ENCODE measurements around the gene MAN1A1. TPM values are rescaled to one million over a fixed set of nuclear protein-coding genes. Genes with fewer than 3 reads are reported as not detected.

The MAN1A1 gene
- total RNA-seq, 1 experiment from 2014 or later, result 6.8 TPM

- H3K9me3 Mint-ChIP-seq, result no peaks in the 10 kb centered on the region
- H3K4me1 Mint-ChIP-seq, result no peaks in the 10 kb centered on the region
- no peaks in the 10 kb centered on the region for H3K36me3 Mint-ChIP-seq
- TF ChIP-seq AR (CRISPR knock-in tag; IDR thresholded peaks at IDR 0.05) (no peak), IRF2 (CRISPR knock-in tag; IDR thresholded peaks at IDR 0.05; ENCODE audit: borderline replicate concordance, low read depth) (no peak), HMGA2 (CRISPR knock-in tag; IDR thresholded peaks at IDR 0.05) (no peak), AFF4 (CRISPR knock-in tag; IDR thresholded peaks at IDR 0.05; ENCODE audit: borderline replicate concordance) (no peak), FOXK1 (CRISPR knock-in tag; IDR thresholded peaks at IDR 0.05) (no peak), E2F1 (CRISPR knock-in tag; IDR thresholded peaks at IDR 0.05) (no peak), ATF3 (CRISPR knock-in tag; conservative IDR thresholded peaks at IDR 0.05) (no peak)
- ChIA-PET CTCF (no interaction called here), POLR2A (no interaction called here)
- no peaks in the 10 kb centered on the region for H3K27me3 Mint-ChIP-seq (ENCODE audit: low read depth)
- no peak for ATAC-seq
- H3K4me3 Mint-ChIP-seq, result no peak overlapping the region
- H3K27ac Mint-ChIP-seq, result no peak overlapping the region; the same call in 1 of the 2 replicates
- no peak for DNase-seq (ENCODE audit: low spot score)
Measured at GRCh38 chr6:119205911-119206618, 143.5 kb downstream of the MAN1A1 start.

GRCh38 chr6:119204719-119205118 lies 144.8 kb downstream of the MAN1A1 start:
- ChIA-PET CTCF (no interaction called here), POLR2A (no interaction called here)
- TF ChIP-seq, protein P1, sequence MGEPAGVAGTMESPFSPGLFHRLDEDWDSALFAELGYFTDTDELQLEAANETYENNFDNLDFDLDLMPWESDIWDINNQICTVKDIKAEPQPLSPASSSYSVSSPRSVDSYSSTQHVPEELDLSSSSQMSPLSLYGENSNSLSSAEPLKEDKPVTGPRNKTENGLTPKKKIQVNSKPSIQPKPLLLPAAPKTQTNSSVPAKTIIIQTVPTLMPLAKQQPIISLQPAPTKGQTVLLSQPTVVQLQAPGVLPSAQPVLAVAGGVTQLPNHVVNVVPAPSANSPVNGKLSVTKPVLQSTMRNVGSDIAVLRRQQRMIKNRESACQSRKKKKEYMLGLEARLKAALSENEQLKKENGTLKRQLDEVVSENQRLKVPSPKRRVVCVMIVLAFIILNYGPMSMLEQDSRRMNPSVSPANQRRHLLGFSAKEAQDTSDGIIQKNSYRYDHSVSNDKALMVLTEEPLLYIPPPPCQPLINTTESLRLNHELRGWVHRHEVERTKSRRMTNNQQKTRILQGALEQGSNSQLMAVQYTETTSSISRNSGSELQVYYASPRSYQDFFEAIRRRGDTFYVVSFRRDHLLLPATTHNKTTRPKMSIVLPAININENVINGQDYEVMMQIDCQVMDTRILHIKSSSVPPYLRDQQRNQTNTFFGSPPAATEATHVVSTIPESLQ (CRISPR knock-in tag; IDR thresholded peaks at IDR 0.05), result no peak
- no peak for DNase-seq (ENCODE audit: low spot score)
- H3K27ac Mint-ChIP-seq, result no peak overlapping the region
- ATAC-seq, result no peak
- H3K4me1 Mint-ChIP-seq, result no peaks in the 10 kb centered on the region
- H3K27me3 Mint-ChIP-seq (ENCODE audit: low read depth), result no peaks in the 10 kb centered on the region
- H3K36me3 Mint-ChIP-seq, result no peaks in the 10 kb centered on the region
- H3K4me3 Mint-ChIP-seq, result no peak overlapping the region
- H3K9me3 Mint-ChIP-seq, result no peaks in the 10 kb centered on the region

- Mint-ChIP-seq H3K36me3 (no peaks in the 10 kb centered on the region), H3K4me3 (no peak overlapping the region), H3K27me3 (ENCODE audit: low read depth) (no peaks in the 10 kb centered on the region), H3K9me3 (no peaks in the 10 kb centered on the region), H3K27ac (no peak overlapping the region), H3K4me1 (no peaks in the 10 kb centered on the region)
- CTCF ChIA-PET, result no interaction called here
- POLR2A ChIA-PET, result no interaction called here
- DNase-seq (ENCODE audit: low spot score) (no peak), ATAC-seq (no peak)
- TF ChIP-seq, protein P2, sequence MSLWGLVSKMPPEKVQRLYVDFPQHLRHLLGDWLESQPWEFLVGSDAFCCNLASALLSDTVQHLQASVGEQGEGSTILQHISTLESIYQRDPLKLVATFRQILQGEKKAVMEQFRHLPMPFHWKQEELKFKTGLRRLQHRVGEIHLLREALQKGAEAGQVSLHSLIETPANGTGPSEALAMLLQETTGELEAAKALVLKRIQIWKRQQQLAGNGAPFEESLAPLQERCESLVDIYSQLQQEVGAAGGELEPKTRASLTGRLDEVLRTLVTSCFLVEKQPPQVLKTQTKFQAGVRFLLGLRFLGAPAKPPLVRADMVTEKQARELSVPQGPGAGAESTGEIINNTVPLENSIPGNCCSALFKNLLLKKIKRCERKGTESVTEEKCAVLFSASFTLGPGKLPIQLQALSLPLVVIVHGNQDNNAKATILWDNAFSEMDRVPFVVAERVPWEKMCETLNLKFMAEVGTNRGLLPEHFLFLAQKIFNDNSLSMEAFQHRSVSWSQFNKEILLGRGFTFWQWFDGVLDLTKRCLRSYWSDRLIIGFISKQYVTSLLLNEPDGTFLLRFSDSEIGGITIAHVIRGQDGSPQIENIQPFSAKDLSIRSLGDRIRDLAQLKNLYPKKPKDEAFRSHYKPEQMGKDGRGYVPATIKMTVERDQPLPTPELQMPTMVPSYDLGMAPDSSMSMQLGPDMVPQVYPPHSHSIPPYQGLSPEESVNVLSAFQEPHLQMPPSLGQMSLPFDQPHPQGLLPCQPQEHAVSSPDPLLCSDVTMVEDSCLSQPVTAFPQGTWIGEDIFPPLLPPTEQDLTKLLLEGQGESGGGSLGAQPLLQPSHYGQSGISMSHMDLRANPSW (CRISPR knock-in tag; conservative IDR thresholded peaks at IDR 0.05; ENCODE audit: low read depth), result no peak
Measured at GRCh38 chr6:119201480-119201879, 148.1 kb downstream of the MAN1A1 start.
